Right lobe of liver (tissue), 6 donors: ENCODE results near the gene AMBRA1. TPM values are rescaled to one million over a fixed set of nuclear protein-coding genes. Genes with fewer than 3 reads are reported as not detected.
"Not testable (repeated sequence)": the region's sequence is repeated elsewhere in the genome, so short reads cannot be mapped to it uniquely, and the experiment has no call there.

Experiments used
- ATAC-seq, 4 donors: fragments of 200-7000 bp; cut with Tn5 transposase; one replicate each; pipeline ENCODE4 v1.9.1; 2020; ENCODE audit warnings: mild to moderate bottlenecking in 4 of 4, moderate library complexity in 4 of 4
- DNase-seq, 3 donors: peaks; one replicate each; pipeline ENCODE4 v3.0.0-alpha.2; 2020
- H3K27ac ChIP-seq, 3 donors: fragments of 200-600 bp; one replicate each; pipeline ENCODE4 v1.8.0; 2022
- H3K27me3 ChIP-seq, 2 donors: fragments of 200-600 bp; one replicate each; pipeline ENCODE4 v1.8.0; 2022
- H3K36me3 ChIP-seq, 4 donors: fragments of 200-600 bp; sonication (generic) in 1 of 4; one replicate each; pipeline versions ENCODE4 v1.5.1 to v1.8.0; 2017 to 2022; ENCODE audit warnings: control low read depth in 1 of 4
- H3K4me1 ChIP-seq, 4 donors: fragments of 200-600 bp; sonication (generic) in 1 of 4; one replicate each; pipeline versions ENCODE4 v1.5.1 to v1.8.0; 2017 to 2022; ENCODE audit warnings: control low read depth in 1 of 4
- H3K4me3 ChIP-seq, 3 donors: fragments of 200-600 bp; one replicate each; pipeline ENCODE4 v1.8.0; 2022
- H3K9me3 ChIP-seq, 4 donors: fragments of 200-600 bp; sonication (generic) in 1 of 4; one replicate each; pipeline versions ENCODE4 v1.5.1 to v1.8.0; 2017 to 2022; ENCODE audit warnings: control low read depth in 1 of 4
- POLR2A ChIP-seq: fragments of 450-650 bp; IDR thresholded peaks from one replicate; pipeline ENCODE4 v1.6.1; 2017; ENCODE audit warnings: antibody characterized with exemption, mild to moderate bottlenecking
- WGBS: methylation state at CpG from one replicate; pipeline ENCODE4 v1.1.6; 2018; ENCODE audit warnings: low coverage, low lambda C conversion rate; ENCODE audit not compliant: insufficient coverage; ENCODE audit errors: missing lambda C conversion rate; 5-methylcytosine and 5-hydroxymethylcytosine counted together
- intact Hi-C, 2 donors: fragments of 100-400 bp; cut with DNase I; formaldehyde crosslinking; loops; one replicate each; pipeline versions ENCODE4 v1.11.2 to v1.14.1; 2022
- total RNA-seq, 6 experiments: library from RNA; depleted of rRNA in 2 of 6; stranded (reverse); fragments of >200 nt in 2 of 6; fragmentation: NEBNext Ultra II Directional in 3 of 6; extraction: Animal tissue kit (Norgen Biotek cat#: 25700) in 3 of 6; gene quantifications; one replicate each; pipeline versions ENCODE4 v1.1.0 to v1.2.4, GENCODE V29; 2016 to 2023
- TF ChIP-seq, protein P1 (sequence below), 4 donors: fragments of 200-600 bp in 3 of 4; fragments of 450-650 bp in 1 of 4; IDR thresholded peaks; one replicate each; pipeline versions ENCODE4 v1.5.1 to v1.8.0; 2016 to 2022; ENCODE audit warnings: antibody characterized with exemption in 4 of 4, mild to moderate bottlenecking in 2 of 4
- donor health status: DM: no; HTN: yes; CAD: no.
- donor health status: DM: no; HTN: no; CAD: no.
- donor health status: DM: no; HTN: no; CAD: no.
- donor health status: DM: no; HTN: yes; CAD: no.
- donor health status: DM: no; HTN: yes; CAD: no.

AMBRA1 gene
- total RNA-seq, 6 experiments from 2014 or later, result 11.0 to 15.7 (median 13.6) TPM

DNA sequence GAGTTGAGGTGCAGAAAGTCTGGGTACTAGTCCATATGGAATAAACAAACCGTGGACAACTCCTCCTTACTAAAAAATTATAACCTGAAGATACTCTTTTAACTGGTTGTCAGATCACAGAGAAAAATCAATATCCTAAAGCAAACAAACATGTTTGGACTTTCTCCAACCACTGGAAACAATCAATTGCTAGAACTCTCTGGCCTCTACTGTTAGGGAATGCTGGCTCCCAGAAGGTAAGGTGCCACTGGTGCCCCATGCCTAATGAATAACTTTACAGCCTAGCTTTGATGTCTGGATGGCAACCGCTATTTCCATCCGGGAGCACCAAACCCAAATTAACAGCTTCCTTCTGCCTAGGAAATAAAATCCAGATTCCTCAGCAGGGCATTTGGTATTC is 74.5 kb downstream of the AMBRA1 start:
- intact Hi-C loops, result no loop called here
- Histone ChIP-seq H3K4me1 (peaks cover 0 to 42% (median 11%) of the 10 kb centered on the region in 4 donors), H3K9me3 (no peaks in the 10 kb centered on the region), H3K36me3 (no peaks in the 10 kb centered on the region), H3K4me3 (no peak overlapping the region), H3K27ac (peak overlapping the region in 2 of 3 donors; percentile 61 to 75), H3K27me3 (no peaks in the 10 kb centered on the region)
- ATAC-seq (peak; percentile 85 to 89 (median 88)), DNase-seq (no peak)
- 19% methylated on average over 3 of the region's 3 CpGs for WGBS
- TF ChIP-seq, protein P1, sequence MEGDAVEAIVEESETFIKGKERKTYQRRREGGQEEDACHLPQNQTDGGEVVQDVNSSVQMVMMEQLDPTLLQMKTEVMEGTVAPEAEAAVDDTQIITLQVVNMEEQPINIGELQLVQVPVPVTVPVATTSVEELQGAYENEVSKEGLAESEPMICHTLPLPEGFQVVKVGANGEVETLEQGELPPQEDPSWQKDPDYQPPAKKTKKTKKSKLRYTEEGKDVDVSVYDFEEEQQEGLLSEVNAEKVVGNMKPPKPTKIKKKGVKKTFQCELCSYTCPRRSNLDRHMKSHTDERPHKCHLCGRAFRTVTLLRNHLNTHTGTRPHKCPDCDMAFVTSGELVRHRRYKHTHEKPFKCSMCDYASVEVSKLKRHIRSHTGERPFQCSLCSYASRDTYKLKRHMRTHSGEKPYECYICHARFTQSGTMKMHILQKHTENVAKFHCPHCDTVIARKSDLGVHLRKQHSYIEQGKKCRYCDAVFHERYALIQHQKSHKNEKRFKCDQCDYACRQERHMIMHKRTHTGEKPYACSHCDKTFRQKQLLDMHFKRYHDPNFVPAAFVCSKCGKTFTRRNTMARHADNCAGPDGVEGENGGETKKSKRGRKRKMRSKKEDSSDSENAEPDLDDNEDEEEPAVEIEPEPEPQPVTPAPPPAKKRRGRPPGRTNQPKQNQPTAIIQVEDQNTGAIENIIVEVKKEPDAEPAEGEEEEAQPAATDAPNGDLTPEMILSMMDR (IDR thresholded peaks at IDR 0.05), result no peak
- no peak for TF ChIP-seq POLR2A

DNA sequence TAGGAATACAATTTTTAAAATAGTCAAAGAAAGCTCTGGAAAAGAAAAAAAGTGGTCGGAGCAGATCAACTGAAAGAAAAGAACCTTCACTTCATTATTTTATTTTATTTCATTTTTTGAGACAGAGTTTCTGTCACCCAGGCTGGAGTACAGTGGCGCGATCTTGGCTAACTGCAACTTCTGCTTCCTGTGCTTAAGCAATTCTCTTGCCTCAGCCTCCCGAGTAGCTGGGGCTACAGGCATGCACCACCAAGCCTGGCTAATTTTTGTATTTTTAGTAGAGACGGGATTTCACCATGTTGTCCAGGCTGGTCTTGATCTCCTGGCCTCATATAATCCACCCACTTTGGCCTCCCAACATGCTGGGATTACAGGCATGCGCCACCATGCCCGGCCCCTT is 74.9 kb downstream of the AMBRA1 start:
- H3K4me3 ChIP-seq, H3K9me3 ChIP-seq, intact Hi-C loops, DNase-seq, H3K27me3 ChIP-seq, H3K36me3 ChIP-seq: not testable (repeated sequence)
- WGBS, result 49% methylated on average over 7 of the region's 7 CpGs
- peaks cover 0 to 45% (median 11%) of the 10 kb centered on the region in 4 donors for H3K4me1 ChIP-seq
- peak overlapping the region in 2 of 3 donors; percentile 61 to 75 for H3K27ac ChIP-seq
- peak; percentile 40 to 54 (median 48) for ATAC-seq

DNA sequence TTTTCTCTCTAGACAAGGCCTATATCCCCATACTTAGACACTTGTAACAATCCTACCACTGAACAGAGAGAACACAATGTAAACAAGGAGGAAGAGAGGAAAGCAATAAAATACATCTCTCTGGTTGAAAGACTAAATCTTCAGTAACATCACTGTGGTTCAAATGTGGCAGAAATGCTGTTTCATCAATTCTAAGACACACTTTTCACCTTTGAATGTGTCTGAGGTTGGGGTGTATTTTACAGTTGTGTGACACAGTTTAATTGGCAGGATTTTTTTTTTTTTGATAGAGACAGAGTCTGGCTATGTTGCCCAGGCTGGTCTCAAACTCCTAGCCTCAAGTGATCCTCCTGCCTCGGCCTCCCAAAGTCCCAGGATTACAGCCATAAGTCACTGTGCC is 79.5 kb downstream of the AMBRA1 start:
- DNase-seq, result no peak
- Histone ChIP-seq H3K27ac (no peak overlapping the region), H3K4me1 (peaks cover 0 to 51% (median 16%) of the 10 kb centered on the region in 4 donors), H3K9me3 (no peaks in the 10 kb centered on the region), H3K4me3 (no peak overlapping the region), H3K27me3 (no peaks in the 10 kb centered on the region), H3K36me3 (no peaks in the 10 kb centered on the region)
- no peak for TF ChIP-seq POLR2A
- TF ChIP-seq, protein P1 (IDR thresholded peaks at IDR 0.05), result no peak
- intact Hi-C loops, result no loop called here
- ATAC-seq, result no peak
- WGBS, result 93% methylated on average over 1 of the region's 1 CpG

DNA sequence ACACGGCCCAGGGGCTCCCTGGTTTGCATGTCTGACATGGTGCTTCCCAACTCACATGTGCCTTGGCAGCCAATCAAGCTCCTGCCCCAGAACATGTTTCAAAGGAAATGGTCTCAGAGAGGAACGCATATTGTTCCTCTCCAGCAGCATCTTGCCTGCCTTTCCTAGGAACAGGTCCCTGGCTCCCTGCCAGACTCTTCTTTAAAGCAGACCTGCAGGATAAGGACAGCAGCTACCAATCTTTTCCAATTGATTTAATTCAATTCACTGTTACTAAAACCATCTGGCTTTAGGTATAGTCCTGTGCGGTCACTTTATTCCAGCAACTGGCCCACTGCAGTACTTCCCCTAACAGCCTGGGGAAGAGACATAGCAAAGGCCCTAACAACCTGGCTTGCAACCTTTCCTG is 79.9 kb downstream of the AMBRA1 start:
- 47% methylated on average over 3 of the region's 3 CpGs for WGBS
- ATAC-seq, result peak in 2 of 4 donors; percentile 17 to 52
- Histone ChIP-seq H3K27ac (no peak overlapping the region), H3K4me3 (no peak overlapping the region), H3K9me3 (no peaks in the 10 kb centered on the region), H3K27me3 (no peaks in the 10 kb centered on the region), H3K36me3 (no peaks in the 10 kb centered on the region), H3K4me1 (peaks cover 0 to 47% (median 15%) of the 10 kb centered on the region in 4 donors)
- TF ChIP-seq, protein P1 (IDR thresholded peaks at IDR 0.05), result no peak
- no peak for TF ChIP-seq POLR2A
- intact Hi-C loops, result no loop called here
- peak in 1 of 3 donors; percentile 34 for DNase-seq

DNA sequence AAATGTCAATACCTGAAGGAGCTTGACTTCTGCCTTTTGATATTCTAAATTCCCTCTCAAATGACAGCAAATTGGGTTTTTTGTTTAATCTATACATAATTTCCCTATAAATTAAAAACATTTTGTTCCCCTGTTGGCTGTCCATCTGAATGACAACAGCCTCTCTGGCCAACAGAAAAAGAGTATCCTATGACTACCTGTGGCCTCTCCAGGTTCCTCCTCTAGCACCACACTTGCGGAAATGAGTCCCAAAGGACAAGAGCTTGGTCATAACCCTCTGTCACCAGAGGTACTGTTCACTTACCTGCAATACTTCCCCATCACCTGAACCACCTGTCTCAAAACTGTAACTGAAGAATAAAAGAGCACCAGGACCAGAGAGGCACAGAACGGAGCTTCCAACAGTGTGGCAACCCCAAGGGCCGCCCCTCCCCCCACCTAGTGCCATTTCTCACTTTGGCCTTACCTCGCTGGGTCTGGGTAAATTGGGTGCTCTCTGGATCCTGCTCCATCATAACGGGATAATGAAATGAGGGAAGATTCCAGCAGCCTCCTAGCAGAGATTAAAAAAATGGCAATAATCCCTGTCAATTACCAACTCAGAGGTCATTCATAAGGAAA is 81.5 kb downstream of the AMBRA1 start:
- H3K27me3 ChIP-seq, result no peaks in the 10 kb centered on the region
- WGBS, result 95% methylated on average over 5 of the region's 5 CpGs
- DNase-seq, result no peak
- H3K4me1 ChIP-seq, result peaks cover 0 to 35% (median 11%) of the 10 kb centered on the region in 4 donors
- intact Hi-C loops, result no loop called here
- peaks cover 0 to 9% (median 0%) of the 10 kb centered on the region in 4 donors for H3K36me3 ChIP-seq
- H3K4me3 ChIP-seq, result no peak overlapping the region
- TF ChIP-seq, protein P1 (IDR thresholded peaks at IDR 0.05), result no peak
- TF ChIP-seq POLR2A, result no peak
- no peak for ATAC-seq
- H3K9me3 ChIP-seq, result no peaks in the 10 kb centered on the region
- no peak overlapping the region for H3K27ac ChIP-seq
